Panc1 (cell line): ENCODE results near the gene GGT6. TPM values are rescaled to one million over a fixed set of nuclear protein-coding genes. Genes with fewer than 3 reads are reported as not detected.
"Not testable (repeated sequence)": the region's sequence is repeated elsewhere in the genome, so short reads cannot be mapped to it uniquely, and the experiment has no call there.

Experiments used
- ATAC-seq: fragments of 200-7000 bp; cut with Tn5 transposase; 2 replicates; pipeline ENCODE4 v1.9.1; 2020; ENCODE audit warnings: mild to moderate bottlenecking, moderate library complexity
- BruUV-seq: library from RNA; stranded (reverse); fragments of 400-500 nt; replicated peaks from 2 replicates; lab custom pipeline; 2021; lab: Mats Ljungman, UMichigan
- CTCF ChIA-PET: fragments of 300-600 bp; sonication (Branson Sonifier 250); formaldehyde crosslinking; loops from one replicate; lab custom pipeline; 2022; ENCODE audit warnings: antibody characterized with exemption; lab: Charles Lee
- POLR2A ChIA-PET: fragments of 300-600 bp; sonication (Branson Sonifier 250); formaldehyde crosslinking; loops from one replicate; lab custom pipeline; 2022; ENCODE audit warnings: antibody characterized with exemption; lab: Charles Lee
- DNase-seq: peaks from one replicate; pipeline ENCODE4 v3.0.0-alpha.2; 2010; ENCODE audit warnings: low read depth, low spot score
- H3K27ac ChIP-seq: 2 replicates; pipeline ENCODE4 v1.5.1; 2011; ENCODE audit warnings: mild to moderate bottlenecking, low read length, inconsistent platforms
- H3K27me3 ChIP-seq: fragments of 200-500 bp; sonication (Bioruptor generic); 2 replicates; pipeline ENCODE4 v1.6.0; 2014; ENCODE audit warnings: low read length, inconsistent platforms; ENCODE audit not compliant: control insufficient read depth, insufficient read depth
- H3K36me3 ChIP-seq: fragments of 200-500 bp; sonication (Bioruptor generic); 2 replicates; pipeline ENCODE4 v1.5.1; 2014; ENCODE audit warnings: inconsistent platforms, mild to moderate bottlenecking, low read length, moderate library complexity; ENCODE audit not compliant: control insufficient read depth, insufficient read depth
- H3K4me1 ChIP-seq: 2 replicates; pipeline ENCODE4 v1.5.1; 2011; ENCODE audit warnings: inconsistent platforms, mild to moderate bottlenecking, low read length, moderate library complexity; ENCODE audit not compliant: control insufficient read depth, insufficient read depth
- H3K4me3 ChIP-seq, 2 experiments: 2 replicates each; pipeline ENCODE4 v1.5.1; 2011 to 2012; ENCODE audit warnings: low read depth in 2 of 2, low read length in 2 of 2, mild to moderate bottlenecking in 2 of 2, inconsistent platforms in 1 of 2, moderate library complexity in 1 of 2
- H3K9me3 ChIP-seq: fragments of 200-500 bp; sonication (Bioruptor generic); 2 replicates; pipeline ENCODE4 v1.5.1; 2014; ENCODE audit warnings: low read depth, mild to moderate bottlenecking, inconsistent platforms, low read length, moderate library complexity; ENCODE audit not compliant: control insufficient read depth, insufficient read depth
- POLR2AphosphoS5 ChIP-seq: IDR thresholded peaks from 2 replicates; pipeline ENCODE4 v1.6.1; 2012; ENCODE audit warnings: mild to moderate bottlenecking, low read depth, low read length, moderate library complexity
- REST ChIP-seq, 2 experiments: IDR thresholded peaks; 2 replicates each; pipeline ENCODE4 v1.6.1; 2011 to 2012; ENCODE audit warnings: low read depth in 2 of 2, control low read depth in 1 of 2, low read length in 1 of 2, mild to moderate bottlenecking in 1 of 2, moderate library complexity in 1 of 2; ENCODE audit not compliant: insufficient read depth in 1 of 2
- SIN3A ChIP-seq: IDR thresholded peaks from 2 replicates; pipeline ENCODE4 v1.6.1; 2012; ENCODE audit warnings: low read depth, mild to moderate bottlenecking, low read length, moderate library complexity, borderline replicate concordance; ENCODE audit not compliant: insufficient read depth
- TCF7L2 ChIP-seq: IDR thresholded peaks from 2 replicates; pipeline ENCODE4 v1.6.1; 2011; ENCODE audit warnings: mild to moderate bottlenecking, low read depth, low read length, inconsistent platforms
- in situ Hi-C: cut with HindIII; loops from 2 replicates; pipeline ENCODE4 v1.10.0; 2016; ENCODE audit warnings: low sequenced_read_pairs, low pct_unique_long_range_greater_than_20kb
- intact Hi-C: fragments of 100-400 bp; cut with micrococcal nuclease; formaldehyde crosslinking; loops from one replicate; pipeline ENCODE4 v1.10.0; 2022; ENCODE audit not compliant: unreplicated experiment
- total RNA-seq: library from RNA; stranded (reverse); gene quantifications from one replicate; pipeline ENCODE4 v1.2.1, GENCODE V29; 2021; ENCODE audit not compliant: unreplicated experiment
- TF ChIP-seq, protein P1 (sequence below): fragments of 450-650 bp; IDR thresholded peaks from 2 replicates; pipeline ENCODE4 v1.5.1; 2017; ENCODE audit warnings: mild to moderate bottlenecking

The GGT6 gene
- total RNA-seq, 1 experiment from 2014 or later: not detected

DNA sequence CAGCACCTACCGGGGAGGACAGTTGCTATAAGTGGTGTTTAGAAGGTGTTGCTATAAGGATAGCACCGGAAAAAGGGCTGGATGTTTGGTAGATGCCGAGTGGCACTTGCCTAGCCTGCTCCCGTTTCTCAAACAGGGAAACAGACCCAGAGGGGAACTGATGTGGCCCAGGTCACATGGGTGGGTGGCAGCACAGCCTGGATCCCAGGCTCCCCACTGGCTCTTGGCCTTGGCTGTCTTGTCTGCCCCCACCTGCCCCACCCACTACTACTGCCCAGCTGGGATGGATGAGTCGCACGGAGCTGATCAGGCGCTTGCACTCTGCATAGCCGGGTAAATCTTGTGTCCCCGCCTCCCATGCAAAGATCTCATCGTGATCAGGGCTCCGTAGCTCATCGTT is 31.2 kb upstream of the GGT6 start:
- intact Hi-C loops (no loop called here), in situ Hi-C loops (no loop called here)
- no TSS peak for BruUV-seq
- no peaks in the 10 kb centered on the region for H3K4me1 ChIP-seq
- no peaks in the 10 kb centered on the region for H3K27me3 ChIP-seq
- POLR2A ChIA-PET: no interaction called here
- H3K36me3 ChIP-seq: no peaks in the 10 kb centered on the region
- TF ChIP-seq REST (IDR thresholded peaks at IDR 0.05; ENCODE audit: insufficient read depth in 1 of 2, low read depth in 2 of 2, low read length in 1 of 2): no peak
- TF ChIP-seq, protein P1, sequence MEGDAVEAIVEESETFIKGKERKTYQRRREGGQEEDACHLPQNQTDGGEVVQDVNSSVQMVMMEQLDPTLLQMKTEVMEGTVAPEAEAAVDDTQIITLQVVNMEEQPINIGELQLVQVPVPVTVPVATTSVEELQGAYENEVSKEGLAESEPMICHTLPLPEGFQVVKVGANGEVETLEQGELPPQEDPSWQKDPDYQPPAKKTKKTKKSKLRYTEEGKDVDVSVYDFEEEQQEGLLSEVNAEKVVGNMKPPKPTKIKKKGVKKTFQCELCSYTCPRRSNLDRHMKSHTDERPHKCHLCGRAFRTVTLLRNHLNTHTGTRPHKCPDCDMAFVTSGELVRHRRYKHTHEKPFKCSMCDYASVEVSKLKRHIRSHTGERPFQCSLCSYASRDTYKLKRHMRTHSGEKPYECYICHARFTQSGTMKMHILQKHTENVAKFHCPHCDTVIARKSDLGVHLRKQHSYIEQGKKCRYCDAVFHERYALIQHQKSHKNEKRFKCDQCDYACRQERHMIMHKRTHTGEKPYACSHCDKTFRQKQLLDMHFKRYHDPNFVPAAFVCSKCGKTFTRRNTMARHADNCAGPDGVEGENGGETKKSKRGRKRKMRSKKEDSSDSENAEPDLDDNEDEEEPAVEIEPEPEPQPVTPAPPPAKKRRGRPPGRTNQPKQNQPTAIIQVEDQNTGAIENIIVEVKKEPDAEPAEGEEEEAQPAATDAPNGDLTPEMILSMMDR: no peak
- no peak for TF ChIP-seq POLR2AphosphoS5
- TF ChIP-seq SIN3A: no peak
- no peak for TF ChIP-seq TCF7L2
- no peak overlapping the region for H3K4me3 ChIP-seq
- no peak overlapping the region for H3K27ac ChIP-seq
- ATAC-seq: no peak
- no peak for DNase-seq
- no peaks in the 10 kb centered on the region for H3K9me3 ChIP-seq
- CTCF ChIA-PET: no interaction called here

GRCh38 chr17:4590981-4591453 is 30.6 kb upstream of the GGT6 start:
- no peaks in the 10 kb centered on the region for H3K4me1 ChIP-seq
- CTCF ChIA-PET: no interaction called here
- no peak overlapping the region for H3K4me3 ChIP-seq
- POLR2A ChIA-PET: no interaction called here
- ATAC-seq (no peak), DNase-seq (no peak)
- intact Hi-C loops: no loop called here
- in situ Hi-C loops: no loop called here
- BruUV-seq: no TSS peak
- no peaks in the 10 kb centered on the region for H3K36me3 ChIP-seq
- H3K9me3 ChIP-seq: no peaks in the 10 kb centered on the region
- no peak overlapping the region for H3K27ac ChIP-seq
- H3K27me3 ChIP-seq: no peaks in the 10 kb centered on the region
- TF ChIP-seq REST (IDR thresholded peaks at IDR 0.05; ENCODE audit: insufficient read depth in 1 of 2, low read depth in 2 of 2, low read length in 1 of 2) (no peak), SIN3A (no peak), POLR2AphosphoS5 (no peak), TCF7L2 (no peak)
- TF ChIP-seq, protein P1: no peak

DNA sequence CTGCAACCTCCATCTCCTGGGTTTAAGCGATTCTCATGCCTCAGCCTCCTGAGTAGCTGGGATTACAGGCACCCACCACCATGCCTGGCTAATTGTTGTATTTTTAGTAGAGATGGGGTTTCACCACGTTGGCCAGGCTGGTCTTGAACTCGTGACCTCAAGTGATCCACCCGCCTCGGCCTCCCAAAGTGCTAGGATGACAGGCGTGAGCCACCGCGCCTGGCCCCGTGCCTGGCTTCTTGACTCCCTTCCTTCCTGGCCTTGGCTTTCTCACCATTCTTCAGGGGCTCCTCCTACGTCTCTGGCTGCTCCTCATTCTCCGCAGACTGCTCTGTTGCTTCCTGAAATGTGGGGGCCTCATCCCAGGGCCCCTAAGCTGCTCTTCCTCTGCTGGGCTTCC is 29.7 kb upstream of the GGT6 start:
- H3K27me3 ChIP-seq, H3K4me3 ChIP-seq, H3K4me1 ChIP-seq, H3K36me3 ChIP-seq, DNase-seq, intact Hi-C loops, ATAC-seq, H3K27ac ChIP-seq, BruUV-seq, H3K9me3 ChIP-seq, in situ Hi-C loops: not testable (repeated sequence)
- POLR2A ChIA-PET: interaction anchor here (0.6 kb wide), 1 partner anchor 19 kb away, joined by 4 read pairs; no protein-coding TSS in a partner anchor
- CTCF ChIA-PET: interaction anchor here (0.6 kb wide), 1 partner anchor 393 kb away, joined by 3 read pairs; no protein-coding TSS in a partner anchor
